Cerebellar nuclear complex (tissue), 1 donor: ENCODE data around the gene CTCFL.

Experiments
- DNase-seq, 2 experiments: peaks; one replicate each; lab custom pipeline; 2025; lab: John Stamatoyannopoulos, UW

The CTCFL gene

GRCh38 chr20:57524511-57525176, at the start of gene CTCFL:
TSS of gene CTCFL (minus strand) at chr20:57525140. CDS start at chr20:57524205, 935 bp downstream.
- DNase-seq = no peak

- DNase-seq = no peak
Measured at GRCh38 chr20:57573894-57574293, 49.0 kb upstream of the CTCFL start.

- no peak for DNase-seq
Measured at GRCh38 chr20:57573242-57573641, 48.3 kb upstream of the CTCFL start.

GRCh38 chr20:57571782-57572416, 47.0 kb upstream of the CTCFL start:
- no peak for DNase-seq

- no peak for DNase-seq
Measured at GRCh38 chr20:57570920-57571319, 46.0 kb upstream of the CTCFL start.

- no peak for DNase-seq
Measured at GRCh38 chr20:57570145-57570850, 45.4 kb upstream of the CTCFL start.

GRCh38 chr20:57568960-57569359, 44.0 kb upstream of the CTCFL start:
- no peak for DNase-seq

GRCh38 chr20:57568088-57568896, 43.4 kb upstream of the CTCFL start:
- no peak for DNase-seq

GRCh38 chr20:57567471-57568079, 42.6 kb upstream of the CTCFL start:
- no peak for DNase-seq

- DNase-seq = no peak
Measured at GRCh38 chr20:57566803-57567459, 42.0 kb upstream of the CTCFL start.

- DNase-seq = no peak
Measured at GRCh38 chr20:57566399-57566798, 41.5 kb upstream of the CTCFL start.

- no peak for DNase-seq
Measured at GRCh38 chr20:57564951-57565642, 40.2 kb upstream of the CTCFL start.

GRCh38 chr20:57564180-57564802, 39.4 kb upstream of the CTCFL start:
- no peak for DNase-seq

GRCh38 chr20:57563522-57563921, 38.6 kb upstream of the CTCFL start:
- DNase-seq = no peak

GRCh38 chr20:57562541-57563465, 37.9 kb upstream of the CTCFL start:
- DNase-seq = no peak

- no peak for DNase-seq
Measured at GRCh38 chr20:57561356-57562279, 36.7 kb upstream of the CTCFL start.

GRCh38 chr20:57560554-57561355, 35.8 kb upstream of the CTCFL start, which contains the start of gene PCK1:
TSS of gene PCK1 (plus strand) at chr20:57561110. CDS start at chr20:57561412, 302 bp downstream.
- no peak for DNase-seq
